ENCODE measurements around the gene NEUROD4. TPM values are rescaled to one million over a fixed set of nuclear protein-coding genes. Genes with fewer than 3 reads are reported as not detected.

The NEUROD4 gene
- total and polyA plus RNA-seq, 5 experiments from 2014 or later: not detected

- Mint-ChIP-seq H3K27me3 (no peaks in the 10 kb centered on the region), H3K9me3 (no peaks in the 10 kb centered on the region), H3K27ac (peak overlapping the region in 1 of 10 donors; percentile 11), H3K36me3 (peaks cover 0 to 13% (median 2%) of the 10 kb centered on the region in 3 donors), H3K4me1 (peaks cover 21 to 35% (median 29%) of the 10 kb centered on the region in 4 donors), H3K4me3 (no peak overlapping the region)
- POLR2A ChIA-PET: interaction anchor here (0.5 to 0.7 kb wide), 2 partner anchors 37 to 48 kb away, joined by 3 read pairs; no protein-coding TSS in a partner anchor
- ATAC-seq: no peak
- no peak for DNase-seq
Measured at GRCh38 chr12:54998958-54999510, 20.7 kb upstream of the NEUROD4 start.

- POLR2A ChIA-PET: interaction anchor here (0.6 to 1.6 kb wide), 2 partner anchors 8 to 21 kb away, joined by 3 to 6 read pairs; no protein-coding TSS in a partner anchor
Measured at GRCh38 chr12:55001198-55001868, 18.4 kb upstream of the NEUROD4 start.

GRCh38 chr12:55002355-55002754 lies 17.4 kb upstream of the NEUROD4 start:
- Mint-ChIP-seq H3K9me3 (peaks cover 0 to 10% (median 0%) of the 10 kb centered on the region in 9 donors), H3K4me1 (peaks cover 14 to 27% (median 22%) of the 10 kb centered on the region in 4 donors), H3K4me3 (no peak overlapping the region), H3K27ac (peak overlapping the region in 4 of 10 donors; percentile 39 to 74 (median 54)), H3K36me3 (peaks cover 21 to 38% (median 26%) of the 10 kb centered on the region in 3 donors), H3K27me3 (peaks cover 0 to 2% (median 0%) of the 10 kb centered on the region in 5 donors)
- POLR2A ChIA-PET: interaction anchor here (1.6 to 1.7 kb wide), 2 partner anchors 9 to 70 kb away, joined by 4 to 6 read pairs; no protein-coding TSS in a partner anchor
- ATAC-seq (no peak), DNase-seq (no peak)

More at GRCh38 chr12:55001198-55001868, 18.4 kb upstream of the NEUROD4 start:
- H3K27me3 Mint-ChIP-seq: peaks cover 0 to 2% (median 0%) of the 10 kb centered on the region in 5 donors
- ATAC-seq (peak; percentile 68 to 79), DNase-seq (no peak)
- H3K4me1 Mint-ChIP-seq: peaks cover 14 to 27% (median 22%) of the 10 kb centered on the region in 4 donors
- H3K36me3 Mint-ChIP-seq: peaks cover 16 to 28% (median 18%) of the 10 kb centered on the region in 3 donors
- peaks cover 0 to 5% (median 0%) of the 10 kb centered on the region in 9 donors for H3K9me3 Mint-ChIP-seq
- peak overlapping the region in 9 of 10 donors; percentile 13 to 89 (median 66) for H3K27ac Mint-ChIP-seq
- H3K4me3 Mint-ChIP-seq: peak overlapping the region in 8 of 10 donors; percentile 8 to 51 (median 30)

GRCh38 chr12:55008944-55009585 lies 10.7 kb upstream of the NEUROD4 start:
- Mint-ChIP-seq H3K36me3 (peaks cover 19 to 36% (median 33%) of the 10 kb centered on the region in 3 donors), H3K4me3 (no peak overlapping the region), H3K27me3 (peaks cover 0 to 4% (median 2%) of the 10 kb centered on the region in 5 donors), H3K4me1 (peaks cover 0 to 7% (median 3%) of the 10 kb centered on the region in 4 donors), H3K9me3 (peaks cover 0 to 23% (median 10%) of the 10 kb centered on the region in 9 donors), H3K27ac (no peak overlapping the region)
- DNase-seq (no peak), ATAC-seq (no peak)
- POLR2A ChIA-PET: no interaction called here

- Mint-ChIP-seq H3K9me3 (peaks cover 0 to 15% (median 8%) of the 10 kb centered on the region in 9 donors), H3K4me1 (peaks cover 8 to 13% (median 11%) of the 10 kb centered on the region in 4 donors), H3K27ac (no peak overlapping the region), H3K4me3 (no peak overlapping the region), H3K27me3 (peaks cover 14 to 42% (median 25%) of the 10 kb centered on the region in 5 donors), H3K36me3 (peaks cover 0 to 11% (median 9%) of the 10 kb centered on the region in 3 donors)
- DNase-seq: no peak
- POLR2A ChIA-PET: no interaction called here
- no peak for ATAC-seq
Measured at GRCh38 chr12:55017416-55017925, 2.3 kb upstream of the NEUROD4 start.

- DNase-seq: no peak
- Mint-ChIP-seq H3K4me3 (no peak overlapping the region), H3K36me3 (no peaks in the 10 kb centered on the region), H3K4me1 (peaks cover 6 to 12% (median 6%) of the 10 kb centered on the region in 4 donors), H3K27ac (no peak overlapping the region), H3K9me3 (peaks cover 0 to 9% (median 0%) of the 10 kb centered on the region in 9 donors), H3K27me3 (peaks cover 13 to 47% (median 18%) of the 10 kb centered on the region in 5 donors)
- ATAC-seq: no peak
- POLR2A ChIA-PET: no interaction called here
Measured at GRCh38 chr12:55024575-55024974, 4.8 kb downstream of the NEUROD4 start.

GRCh38 chr12:55025508-55025907 lies 5.7 kb downstream of the NEUROD4 start:
- H3K4me1 Mint-ChIP-seq: peaks cover 0 to 3% (median 0%) of the 10 kb centered on the region in 4 donors
- no peak overlapping the region for H3K4me3 Mint-ChIP-seq
- POLR2A ChIA-PET: no interaction called here
- H3K9me3 Mint-ChIP-seq: peaks cover 0 to 9% (median 0%) of the 10 kb centered on the region in 9 donors
- no peak for DNase-seq
- peaks cover 7 to 42% (median 9%) of the 10 kb centered on the region in 5 donors for H3K27me3 Mint-ChIP-seq
- no peak for ATAC-seq
- H3K36me3 Mint-ChIP-seq: no peaks in the 10 kb centered on the region
- H3K27ac Mint-ChIP-seq: no peak overlapping the region

GRCh38 chr12:55034218-55034617 lies 14.4 kb downstream of the NEUROD4 start:
- Mint-ChIP-seq H3K9me3 (peaks cover 0 to 2% (median 0%) of the 10 kb centered on the region in 9 donors), H3K4me3 (no peak overlapping the region), H3K36me3 (no peaks in the 10 kb centered on the region), H3K27me3 (peaks cover 0 to 3% (median 0%) of the 10 kb centered on the region in 5 donors), H3K27ac (peak overlapping the region in 5 of 10 donors; percentile 7 to 98 (median 26)), H3K4me1 (peaks cover 24 to 54% (median 50%) of the 10 kb centered on the region in 4 donors)
- no peak for DNase-seq
- ATAC-seq: no peak
- POLR2A ChIA-PET: no interaction called here

- peak; percentile 65 to 70 for ATAC-seq
- H3K27ac Mint-ChIP-seq: peak overlapping the region; percentile 11 to 98 (median 72)
Measured at GRCh38 chr12:55036326-55037115, 16.7 kb downstream of the NEUROD4 start.

GRCh38 chr12:55037351-55037987 lies 17.7 kb downstream of the NEUROD4 start:
- Mint-ChIP-seq H3K9me3 (peaks cover 0 to 2% (median 0%) of the 10 kb centered on the region in 9 donors), H3K27ac (peak overlapping the region in 9 of 10 donors; percentile 48 to 98 (median 75)), H3K4me3 (peak overlapping the region in 9 of 10 donors; percentile 34 to 79 (median 59)), H3K4me1 (peaks cover 34 to 67% (median 57%) of the 10 kb centered on the region in 4 donors), H3K27me3 (peaks cover 0 to 1% (median 0%) of the 10 kb centered on the region in 5 donors), H3K36me3 (no peaks in the 10 kb centered on the region)
- DNase-seq (no peak), ATAC-seq (no peak)
- POLR2A ChIA-PET: interaction anchor here (0.5 to 1.6 kb wide), 5 partner anchors 12 to 52 kb away, joined by 3 to 7 read pairs (median 5); partner anchors contain the start of gene TESPA1

More at GRCh38 chr12:55036326-55037115, 16.7 kb downstream of the NEUROD4 start:
- DNase-seq: peak in 3 of 10 donors; percentile 22 to 39 (median 24)
- H3K36me3 Mint-ChIP-seq: no peaks in the 10 kb centered on the region
- H3K4me3 Mint-ChIP-seq: peak overlapping the region; percentile 44 to 83 (median 73)
- POLR2A ChIA-PET: interaction anchor here (0.5 to 1.6 kb wide), 6 partner anchors 33 to 117 kb away, joined by 3 to 7 read pairs (median 3); partner anchors contain the start of gene TESPA1
- peaks cover 0 to 2% (median 0%) of the 10 kb centered on the region in 9 donors for H3K9me3 Mint-ChIP-seq
- no peaks in the 10 kb centered on the region for H3K27me3 Mint-ChIP-seq
- peaks cover 34 to 65% (median 57%) of the 10 kb centered on the region in 4 donors for H3K4me1 Mint-ChIP-seq

All from naive thymus-derived CD8-positive, alpha-beta T cell (primary cell).